GM23338 (cell line): ENCODE measurements around the gene MSANTD4.

Experiments
- JUNB ChIP-seq: IDR thresholded peaks from one replicate; pipeline ENCODE4 v1.6.1; 2016; ENCODE audit warnings: antibody characterized with exemption; ENCODE audit not compliant: unreplicated experiment
- TF ChIP-seq, protein P1 (sequence below): IDR thresholded peaks from one replicate; pipeline ENCODE4 v1.6.1; 2018; ENCODE audit warnings: antibody characterized with exemption; ENCODE audit not compliant: unreplicated experiment
- TF ChIP-seq, protein P2 (sequence below), 2 experiments: fragments of 200-600 bp in 1 of 2; sonication (generic) in 1 of 2; conservative IDR thresholded peaks; 2 replicates each; pipeline versions ENCODE4 v1.5.1 to v1.6.1; 2016 to 2017; ENCODE audit warnings: antibody characterized with exemption in 2 of 2, low read depth in 2 of 2, mild to moderate bottlenecking in 2 of 2, moderate library complexity in 1 of 2

DNA sequence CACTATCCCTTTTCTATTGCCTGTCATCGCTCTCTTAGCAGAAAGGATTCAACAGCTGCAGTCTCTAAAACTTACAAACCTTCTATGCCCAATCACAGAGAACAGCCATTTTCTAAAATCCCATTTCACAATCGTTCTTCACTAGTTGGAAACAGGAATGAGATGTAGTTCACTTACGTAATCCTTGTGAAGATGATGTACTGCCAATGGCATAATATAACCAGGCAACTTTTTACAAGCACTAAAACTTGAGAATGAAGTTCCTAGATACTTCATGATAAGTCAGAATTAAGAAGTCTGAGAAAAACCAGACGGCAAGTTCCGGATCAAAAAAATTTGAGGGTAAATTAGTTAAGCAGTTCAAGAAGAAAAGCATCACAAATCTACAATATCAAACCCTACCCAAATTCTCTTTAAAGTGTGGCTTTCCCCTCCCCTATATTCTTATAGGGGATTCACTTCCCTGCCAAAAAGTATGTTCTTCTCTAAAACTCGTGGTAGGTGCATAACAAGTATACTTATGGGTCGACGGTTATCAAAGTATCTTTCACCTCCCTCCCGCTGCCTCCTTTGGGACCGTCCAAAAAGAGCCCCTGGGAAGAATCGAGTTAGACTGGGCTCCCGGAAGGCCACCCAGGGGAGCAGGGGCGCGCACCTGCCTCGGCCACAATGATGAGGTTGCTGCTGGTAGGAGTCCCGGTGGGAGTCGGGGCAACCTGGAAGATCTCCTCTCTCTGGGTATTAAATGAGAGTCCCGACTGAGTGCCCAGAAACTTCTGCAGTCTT, 666 bp downstream of the MSANTD4 start:
- TF ChIP-seq, protein P1, sequence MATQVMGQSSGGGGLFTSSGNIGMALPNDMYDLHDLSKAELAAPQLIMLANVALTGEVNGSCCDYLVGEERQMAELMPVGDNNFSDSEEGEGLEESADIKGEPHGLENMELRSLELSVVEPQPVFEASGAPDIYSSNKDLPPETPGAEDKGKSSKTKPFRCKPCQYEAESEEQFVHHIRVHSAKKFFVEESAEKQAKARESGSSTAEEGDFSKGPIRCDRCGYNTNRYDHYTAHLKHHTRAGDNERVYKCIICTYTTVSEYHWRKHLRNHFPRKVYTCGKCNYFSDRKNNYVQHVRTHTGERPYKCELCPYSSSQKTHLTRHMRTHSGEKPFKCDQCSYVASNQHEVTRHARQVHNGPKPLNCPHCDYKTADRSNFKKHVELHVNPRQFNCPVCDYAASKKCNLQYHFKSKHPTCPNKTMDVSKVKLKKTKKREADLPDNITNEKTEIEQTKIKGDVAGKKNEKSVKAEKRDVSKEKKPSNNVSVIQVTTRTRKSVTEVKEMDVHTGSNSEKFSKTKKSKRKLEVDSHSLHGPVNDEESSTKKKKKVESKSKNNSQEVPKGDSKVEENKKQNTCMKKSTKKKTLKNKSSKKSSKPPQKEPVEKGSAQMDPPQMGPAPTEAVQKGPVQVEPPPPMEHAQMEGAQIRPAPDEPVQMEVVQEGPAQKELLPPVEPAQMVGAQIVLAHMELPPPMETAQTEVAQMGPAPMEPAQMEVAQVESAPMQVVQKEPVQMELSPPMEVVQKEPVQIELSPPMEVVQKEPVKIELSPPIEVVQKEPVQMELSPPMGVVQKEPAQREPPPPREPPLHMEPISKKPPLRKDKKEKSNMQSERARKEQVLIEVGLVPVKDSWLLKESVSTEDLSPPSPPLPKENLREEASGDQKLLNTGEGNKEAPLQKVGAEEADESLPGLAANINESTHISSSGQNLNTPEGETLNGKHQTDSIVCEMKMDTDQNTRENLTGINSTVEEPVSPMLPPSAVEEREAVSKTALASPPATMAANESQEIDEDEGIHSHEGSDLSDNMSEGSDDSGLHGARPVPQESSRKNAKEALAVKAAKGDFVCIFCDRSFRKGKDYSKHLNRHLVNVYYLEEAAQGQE: no peak
- TF ChIP-seq, protein P2, sequence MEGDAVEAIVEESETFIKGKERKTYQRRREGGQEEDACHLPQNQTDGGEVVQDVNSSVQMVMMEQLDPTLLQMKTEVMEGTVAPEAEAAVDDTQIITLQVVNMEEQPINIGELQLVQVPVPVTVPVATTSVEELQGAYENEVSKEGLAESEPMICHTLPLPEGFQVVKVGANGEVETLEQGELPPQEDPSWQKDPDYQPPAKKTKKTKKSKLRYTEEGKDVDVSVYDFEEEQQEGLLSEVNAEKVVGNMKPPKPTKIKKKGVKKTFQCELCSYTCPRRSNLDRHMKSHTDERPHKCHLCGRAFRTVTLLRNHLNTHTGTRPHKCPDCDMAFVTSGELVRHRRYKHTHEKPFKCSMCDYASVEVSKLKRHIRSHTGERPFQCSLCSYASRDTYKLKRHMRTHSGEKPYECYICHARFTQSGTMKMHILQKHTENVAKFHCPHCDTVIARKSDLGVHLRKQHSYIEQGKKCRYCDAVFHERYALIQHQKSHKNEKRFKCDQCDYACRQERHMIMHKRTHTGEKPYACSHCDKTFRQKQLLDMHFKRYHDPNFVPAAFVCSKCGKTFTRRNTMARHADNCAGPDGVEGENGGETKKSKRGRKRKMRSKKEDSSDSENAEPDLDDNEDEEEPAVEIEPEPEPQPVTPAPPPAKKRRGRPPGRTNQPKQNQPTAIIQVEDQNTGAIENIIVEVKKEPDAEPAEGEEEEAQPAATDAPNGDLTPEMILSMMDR (conservative IDR thresholded peaks at IDR 0.05; ENCODE audit: low read depth in 2 of 2): no peak
- TF ChIP-seq JUNB: no peak
